ENCODE data around the gene CDC37L1. TPM values are rescaled to one million over a fixed set of nuclear protein-coding genes. Genes with fewer than 3 reads are reported as not detected.

CDC37L1 gene
- total and polyA plus RNA-seq, 2 of the 8 experiments (the other 6 are each of a cell fraction or from before 2014, with no cell fraction given) = 4.6 to 23.8 TPM

GRCh38 chr9:4689021-4689420 is 9.7 kb downstream of the CDC37L1 start:
- H3K79me2 ChIP-seq (ENCODE audit: control insufficient read depth in 1 of 2, insufficient read depth in 2 of 2, low read length in 2 of 2) = peaks cover 0 to 11% of the 10 kb centered on the region in 2 experiments; a peak in 2 of 4 replicates
- no peak overlapping the region for H2BK12ac ChIP-seq (ENCODE audit: low read depth, low read length)
- 94% methylated on average over 2 of the region's 2 CpGs; no CpG with 5 or more reads in 1 of the 2 experiments for WGBS, 2 experiments (ENCODE audit: extremely low coverage in 1 of 2, insufficient coverage in 1 of 2, insufficient read length in 1 of 2, insufficient replicate concordance in 2 of 2, low coverage in 1 of 2, low lambda C conversion rate in 2 of 2, missing lambda C conversion rate in 1 of 2)
- no peaks in the 10 kb centered on the region for H3K27me3 ChIP-seq (replicated peaks in 1 of 4; ENCODE audit: control insufficient read depth in 3 of 4, extremely low read depth in 1 of 4, insufficient read depth in 3 of 4, low read length in 3 of 4)
- CTCF ChIA-PET (ENCODE audit: partially characterized antibody) = no interaction called here
- H4K91ac ChIP-seq (replicated peaks; ENCODE audit: insufficient read length, low read length) = no peak overlapping the region
- no peak overlapping the region for H3K4me3 ChIP-seq (ENCODE audit: extremely low read depth in 1 of 4, insufficient read depth in 2 of 4, low read depth in 3 of 4, low read length in 4 of 4)
- no peak overlapping the region for H2BK5ac ChIP-seq (ENCODE audit: low read depth, low read length)
- peak overlapping the region in 1 of 4 experiments; percentile 47; a peak in 1 of 7 replicates for H3K9ac ChIP-seq (replicated peaks in 1 of 4; ENCODE audit: extremely low read depth in 1 of 4, low read depth in 3 of 4, low read length in 3 of 4)
- peaks cover 0 to 1% of the 10 kb centered on the region in 2 experiments for H4K20me1 ChIP-seq (replicated peaks in 1 of 2; ENCODE audit: control insufficient read depth in 1 of 2, insufficient read depth in 2 of 2, low read length in 2 of 2)
- TF ChIP-seq, protein P1, sequence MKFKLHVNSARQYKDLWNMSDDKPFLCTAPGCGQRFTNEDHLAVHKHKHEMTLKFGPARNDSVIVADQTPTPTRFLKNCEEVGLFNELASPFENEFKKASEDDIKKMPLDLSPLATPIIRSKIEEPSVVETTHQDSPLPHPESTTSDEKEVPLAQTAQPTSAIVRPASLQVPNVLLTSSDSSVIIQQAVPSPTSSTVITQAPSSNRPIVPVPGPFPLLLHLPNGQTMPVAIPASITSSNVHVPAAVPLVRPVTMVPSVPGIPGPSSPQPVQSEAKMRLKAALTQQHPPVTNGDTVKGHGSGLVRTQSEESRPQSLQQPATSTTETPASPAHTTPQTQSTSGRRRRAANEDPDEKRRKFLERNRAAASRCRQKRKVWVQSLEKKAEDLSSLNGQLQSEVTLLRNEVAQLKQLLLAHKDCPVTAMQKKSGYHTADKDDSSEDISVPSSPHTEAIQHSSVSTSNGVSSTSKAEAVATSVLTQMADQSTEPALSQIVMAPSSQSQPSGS (IDR thresholded peaks at IDR 0.05; ENCODE audit: low read length) = no peak
- H3K27ac ChIP-seq (ENCODE audit: low read depth, low read length) = no peak overlapping the region
- H2AK5ac ChIP-seq (ENCODE audit: low read depth, low read length) = no peak overlapping the region
- H3K36me3 ChIP-seq (ENCODE audit: control insufficient read depth in 2 of 4, insufficient read depth in 4 of 4, low read length in 3 of 4) = peaks cover 4 to 47% (median 13%) of the 10 kb centered on the region in 4 experiments
- H3K4me1 ChIP-seq (replicated peaks in 1 of 4; ENCODE audit: control insufficient read depth in 3 of 4, insufficient read depth in 4 of 4, low read length in 3 of 4) = no peaks in the 10 kb centered on the region
- no peaks in the 10 kb centered on the region for H3K79me1 ChIP-seq (ENCODE audit: low read depth, low read length)
- H2BK15ac ChIP-seq (ENCODE audit: low read length) = no peak overlapping the region
- H3K23me2 ChIP-seq (ENCODE audit: low read depth, low read length) = no peaks in the 10 kb centered on the region
- no peak overlapping the region for H3K4me2 ChIP-seq (ENCODE audit: insufficient read depth in 1 of 2, low read depth in 2 of 2, low read length in 2 of 2)
- no peak overlapping the region for H3K18ac ChIP-seq (ENCODE audit: extremely low read depth, low read length)
- no peak overlapping the region for H4K5ac ChIP-seq (ENCODE audit: insufficient read length, low read depth, low read length)
- H3K56ac ChIP-seq (replicated peaks; ENCODE audit: insufficient read length, low read depth, low read length) = no peak overlapping the region
- no peak overlapping the region for H3K4ac ChIP-seq (replicated peaks; ENCODE audit: insufficient read length, low read depth, low read length)
- H2BK120ac ChIP-seq (replicated peaks; ENCODE audit: low read depth, low read length) = no peak overlapping the region
- no peak for DNase-seq (ENCODE audit: low read depth in 1 of 2, low spot score in 2 of 2)
- H2AFZ ChIP-seq (ENCODE audit: low read length) = no peak overlapping the region
- no peak overlapping the region for H2BK20ac ChIP-seq (ENCODE audit: low read length)
- no peak overlapping the region for H4K8ac ChIP-seq (ENCODE audit: extremely low read depth, insufficient read depth, low read length)
- POLR2A ChIA-PET (ENCODE audit: partially characterized antibody) = no interaction called here
- FAIRE-seq = no peak
- no peak overlapping the region for H3K23ac ChIP-seq (ENCODE audit: insufficient read length)
- H3K14ac ChIP-seq (ENCODE audit: insufficient read length) = no peak overlapping the region
- H3K9me3 ChIP-seq (ENCODE audit: insufficient read depth in 2 of 2, low read depth in 1 of 2, low read length in 1 of 2) = no peaks in the 10 kb centered on the region
